ENCODE measurements around the gene TXNL4B.

- TF ChIP-seq CREM (CRISPR knock-in tag; IDR thresholded peaks at IDR 0.05) (no peak), CTCF (IDR thresholded peaks at IDR 0.05) (no peak), E2F1 (CRISPR knock-in tag; IDR thresholded peaks at IDR 0.05) (no peak), AR (CRISPR knock-in tag; IDR thresholded peaks at IDR 0.05) (no peak)
Observed at GRCh38 chr16:72132726-72133125, 39.3 kb upstream of the TXNL4B start.

Data from WTC11 (cell line).